Fibroblast of upper back skin (primary cell): ENCODE data around the gene DAB1.

Experiments used
- DNase-seq: peaks from one replicate; pipeline ENCODE4 v3.0.0-alpha.2; 2013

The DAB1 gene

DNA sequence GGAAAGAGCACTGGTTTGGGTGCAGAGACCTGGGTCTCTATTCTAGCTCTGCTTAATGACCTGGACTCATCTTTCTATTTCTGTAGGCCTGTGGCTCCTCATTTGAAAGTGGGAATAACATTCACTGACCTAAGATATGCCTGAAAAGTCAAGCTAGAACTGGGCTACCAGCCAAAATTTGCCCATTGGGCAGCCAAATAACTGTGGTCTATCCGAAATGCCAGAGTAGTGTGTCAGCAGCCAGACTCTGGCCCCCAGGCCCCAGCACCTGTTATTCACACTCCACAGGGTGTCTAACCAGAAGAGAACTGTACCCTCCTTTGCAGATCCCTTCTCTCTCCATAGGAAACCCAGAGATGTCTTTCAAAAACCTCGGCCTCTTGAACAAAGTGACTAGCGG, 12.6 kb downstream of the DAB1 start:
- peak; percentile 46 for DNase-seq

DNA sequence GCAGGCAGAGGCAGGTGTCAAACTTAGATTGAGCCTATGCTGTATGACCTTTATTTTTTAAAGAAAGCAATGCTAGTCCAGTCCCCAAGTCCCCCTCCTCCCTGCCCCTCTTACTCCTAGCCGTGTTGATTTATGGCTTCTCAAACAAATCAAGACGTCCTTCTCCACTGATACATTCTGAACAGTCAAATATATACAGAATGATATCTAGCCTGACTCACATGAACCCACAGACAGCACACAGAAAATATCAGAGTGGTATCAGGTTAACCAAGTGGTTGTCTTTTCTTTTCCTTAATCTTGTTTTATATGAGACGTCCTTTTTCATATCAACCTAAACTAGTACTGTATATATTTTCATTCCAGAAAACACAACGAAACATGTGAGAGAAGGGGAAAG, 13.4 kb downstream of the DAB1 start:
- no peak for DNase-seq

DNA sequence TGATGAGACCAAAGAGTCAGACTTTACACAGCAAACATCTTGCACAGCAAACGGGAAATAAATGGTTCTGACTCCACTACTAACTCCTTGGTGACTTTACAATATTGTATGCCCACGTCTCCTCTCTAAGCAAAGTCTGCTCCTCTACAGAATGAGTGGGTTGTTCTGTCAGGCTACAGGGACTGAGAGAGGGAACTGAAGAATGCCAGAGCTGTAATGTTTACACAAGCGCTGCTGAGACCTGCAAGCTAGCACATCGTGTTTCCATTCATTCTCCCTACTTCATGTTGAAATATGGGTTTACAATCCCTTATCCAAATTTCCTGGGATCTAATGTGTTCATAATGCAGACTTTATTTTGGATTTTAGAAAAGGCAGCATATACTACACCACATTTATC, 15.9 kb downstream of the DAB1 start:
- no peak for DNase-seq

DNA sequence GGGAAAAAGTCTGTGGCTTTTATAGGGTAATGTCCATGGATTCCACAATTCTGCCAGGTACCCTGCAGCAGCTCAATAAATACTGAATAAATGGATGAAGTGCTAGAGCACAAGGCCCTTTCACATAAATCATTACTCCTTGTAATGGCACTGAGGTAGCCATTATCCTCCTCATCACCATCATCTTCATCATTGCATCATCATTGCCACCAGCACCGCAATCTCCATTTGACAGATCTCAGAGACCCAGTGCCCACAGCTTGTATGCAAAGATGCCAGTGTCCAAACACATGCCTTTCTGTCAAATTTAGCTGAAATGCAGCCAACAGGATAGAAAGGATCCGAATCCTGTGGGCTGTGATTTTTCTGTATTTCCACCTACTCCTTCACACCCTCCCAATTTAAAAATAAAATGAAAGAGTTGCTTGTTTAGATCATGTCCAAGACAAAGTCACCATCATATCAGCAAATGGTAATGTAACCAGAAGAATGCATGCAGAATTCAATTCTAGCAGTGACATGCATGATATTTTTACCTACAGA, 17.4 kb downstream of the DAB1 start:
- DNase-seq = no peak

DNA sequence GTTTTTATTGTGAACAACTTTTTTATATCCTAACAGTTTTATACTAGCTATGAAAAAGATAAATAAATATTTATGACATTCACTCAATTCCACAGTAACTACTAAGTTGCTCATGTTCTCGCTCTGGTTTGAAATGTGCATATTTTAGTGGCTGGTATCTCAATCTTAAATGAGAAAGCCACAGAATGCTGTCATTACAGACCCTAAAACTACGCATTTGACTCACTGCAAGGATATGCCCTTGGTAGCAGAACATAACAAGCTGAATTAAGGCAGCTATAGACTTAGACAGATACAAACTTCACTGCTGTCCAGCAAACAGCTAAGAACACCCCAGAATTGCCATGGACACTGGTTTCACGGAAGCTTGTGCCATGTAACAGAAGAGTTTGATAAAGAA, 19.0 kb downstream of the DAB1 start:
- DNase-seq = no peak

DNA sequence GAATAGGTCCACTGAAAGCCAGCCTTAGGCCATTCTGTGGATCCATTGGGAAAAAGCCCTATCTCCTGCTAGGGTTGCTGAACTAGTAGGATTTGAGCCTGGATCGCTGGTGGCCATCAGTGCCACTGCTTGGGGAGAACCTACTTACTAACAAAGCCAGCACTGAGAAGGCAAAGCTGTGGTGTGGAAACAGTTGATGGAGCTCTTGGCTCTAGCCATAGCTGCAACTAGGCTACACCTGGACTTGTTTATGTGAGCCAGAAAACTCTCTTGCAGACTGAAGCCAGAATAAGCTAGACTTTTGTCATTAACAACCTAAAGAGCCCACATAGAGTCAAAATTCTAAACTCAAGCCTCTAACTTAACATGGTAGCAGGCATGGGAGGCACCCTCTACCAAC, 20.7 kb downstream of the DAB1 start:
- DNase-seq = no peak

DNA sequence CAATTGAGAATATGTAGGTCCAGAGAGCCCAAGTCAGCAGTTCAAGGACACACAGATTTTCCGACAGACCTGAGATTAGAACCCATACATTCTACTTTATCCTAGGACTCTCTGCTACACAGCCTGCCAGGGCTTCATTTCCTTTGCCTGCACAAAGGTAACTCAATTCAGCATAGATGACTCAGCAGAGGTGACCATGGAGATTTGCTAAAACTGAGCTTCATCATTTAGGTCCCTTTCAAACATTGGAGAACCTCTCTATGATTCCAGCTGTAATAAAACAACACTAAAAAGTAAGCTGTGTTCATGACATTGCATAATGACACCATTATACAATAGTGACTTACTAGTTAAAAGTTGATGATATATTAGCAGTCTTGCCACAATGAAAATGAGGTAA, 22.2 kb downstream of the DAB1 start:
- DNase-seq = no peak

DNA sequence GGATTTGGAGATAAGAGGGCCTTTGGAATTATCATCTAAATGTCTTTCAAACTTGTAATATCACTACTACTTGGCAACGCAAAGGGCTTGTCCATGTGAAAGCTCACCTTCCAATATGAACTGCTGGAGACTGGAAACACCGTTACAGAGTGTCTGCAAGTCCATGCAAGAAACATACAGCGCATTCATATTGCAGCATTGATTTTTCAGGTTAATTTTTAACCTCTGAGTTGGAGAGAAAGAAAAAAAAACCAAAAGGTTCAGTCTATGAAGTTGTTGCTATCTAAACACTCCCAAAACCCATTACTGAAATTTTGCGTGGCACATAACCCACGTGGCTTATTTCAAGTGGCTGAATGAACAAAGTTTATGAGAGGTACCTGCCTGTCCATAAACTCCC, 23.8 kb downstream of the DAB1 start:
- DNase-seq = no peak

DNA sequence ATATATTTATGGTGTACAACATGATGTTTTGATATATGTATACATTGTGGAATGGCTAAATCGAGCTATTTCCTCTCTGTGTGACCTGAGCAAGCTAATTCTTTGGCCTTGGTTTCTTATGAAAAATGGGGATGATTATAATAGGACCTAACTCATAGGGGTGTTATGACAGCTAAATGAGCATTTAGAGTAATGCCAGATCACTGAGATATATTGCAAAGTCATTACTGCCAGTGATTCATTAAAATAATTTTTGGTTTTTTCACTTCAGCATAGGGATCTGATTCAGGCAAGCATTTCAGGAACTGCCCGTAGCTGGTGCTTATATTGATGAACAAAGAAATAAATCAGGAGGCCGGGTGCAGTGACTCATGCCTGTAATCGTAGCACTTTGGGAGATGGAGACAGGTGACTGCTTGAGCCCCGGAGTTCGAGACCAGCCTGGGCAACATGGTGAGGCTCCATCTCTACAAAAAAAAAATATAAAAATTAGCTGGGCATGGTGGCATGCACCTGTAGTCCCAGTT, 30.7 kb downstream of the DAB1 start:
- no peak for DNase-seq

DNA sequence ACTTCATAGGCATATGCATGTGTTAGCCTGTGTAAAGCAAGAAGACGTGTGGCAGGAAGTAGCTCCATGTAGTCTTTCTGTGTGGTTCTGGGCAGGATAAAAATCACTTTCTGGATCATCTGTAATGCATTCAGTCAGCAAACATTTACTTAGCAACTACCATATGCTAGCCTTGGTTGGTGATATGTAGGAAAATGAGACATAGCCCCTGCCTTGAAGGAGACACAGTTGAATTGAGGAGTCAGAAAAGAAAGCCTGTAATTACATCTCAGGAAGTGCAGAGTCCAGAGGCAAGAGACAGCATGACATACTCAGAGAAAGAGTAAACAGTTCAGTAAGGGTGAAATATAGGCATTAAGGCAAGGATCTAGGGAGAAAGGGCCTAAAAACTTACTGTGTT, 38.5 kb downstream of the DAB1 start:
- no peak for DNase-seq

DNA sequence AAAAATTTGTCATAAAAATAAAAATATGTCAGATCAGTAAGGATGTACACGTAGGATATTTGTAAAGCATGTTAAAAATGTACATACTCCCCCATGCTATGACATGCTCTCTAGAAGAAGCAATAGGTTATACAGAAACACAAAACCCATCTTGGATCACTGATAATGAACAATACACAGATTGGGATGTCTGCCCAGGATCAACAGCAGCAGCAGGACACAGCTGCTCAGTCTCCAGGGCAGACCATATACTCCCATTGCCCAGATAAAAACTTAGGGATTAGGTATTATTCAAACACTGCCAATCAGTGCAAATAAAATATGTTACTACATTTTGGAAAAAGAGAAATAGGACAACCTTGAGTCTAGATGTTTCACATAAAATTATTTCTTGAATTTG, 39.0 kb downstream of the DAB1 start:
- no peak for DNase-seq

DNA sequence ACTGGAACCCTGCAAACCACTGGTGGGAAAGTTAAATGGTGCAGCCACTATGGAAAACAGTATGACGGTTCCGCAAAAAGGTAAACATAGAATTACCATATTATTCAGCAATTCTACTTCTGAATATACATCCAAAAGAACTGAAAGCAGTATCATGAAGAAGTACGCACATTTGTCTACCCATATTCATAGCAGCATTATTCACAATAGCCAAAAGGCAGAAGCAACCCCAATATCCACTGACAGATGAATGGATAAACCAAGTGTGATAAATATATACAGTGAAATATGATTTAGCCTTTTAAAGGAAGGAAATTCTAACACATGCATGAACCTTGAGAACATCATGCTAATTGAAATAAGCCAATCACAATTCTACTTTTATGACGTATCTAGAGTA, 39.6 kb downstream of the DAB1 start:
- no peak for DNase-seq

DNA sequence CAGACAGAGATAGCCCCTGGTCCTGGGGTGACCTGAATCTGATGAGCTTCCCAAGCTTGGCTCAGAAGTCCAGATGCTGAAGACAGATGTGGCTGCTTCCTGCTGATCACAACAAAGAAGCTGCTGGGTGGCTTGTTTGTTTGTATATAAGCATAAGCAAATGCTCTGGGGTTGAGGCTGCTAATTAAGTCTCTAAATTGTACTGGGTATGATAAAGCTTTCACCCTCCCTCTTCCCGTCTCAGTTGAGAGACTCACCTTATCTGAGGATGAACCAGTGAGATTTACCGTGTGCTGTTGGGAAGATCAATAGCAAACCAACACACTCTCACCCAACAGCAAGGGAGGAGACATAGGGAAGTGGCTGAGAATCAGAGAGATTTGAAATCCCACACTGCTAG, 42.0 kb downstream of the DAB1 start:
- DNase-seq = no peak

DNA sequence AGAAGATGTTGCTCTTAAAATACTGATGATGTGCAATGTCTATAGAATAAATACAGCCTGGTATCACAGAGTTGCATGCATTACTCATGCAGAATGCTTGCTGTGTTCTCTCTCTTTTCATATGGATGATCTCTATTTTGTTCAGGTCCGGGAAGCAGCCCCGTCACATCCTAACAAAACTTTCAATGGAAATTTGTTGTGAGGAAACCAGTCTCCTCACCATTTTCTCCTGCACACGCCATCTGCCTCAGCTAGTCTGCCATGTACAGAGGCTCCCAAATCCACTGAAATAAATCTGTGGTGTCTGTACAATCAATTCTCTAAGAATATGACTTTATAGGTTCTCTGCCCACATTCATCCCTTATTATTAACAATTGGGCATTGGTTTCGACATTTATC, 42.4 kb downstream of the DAB1 start:
- no peak for DNase-seq

DNA sequence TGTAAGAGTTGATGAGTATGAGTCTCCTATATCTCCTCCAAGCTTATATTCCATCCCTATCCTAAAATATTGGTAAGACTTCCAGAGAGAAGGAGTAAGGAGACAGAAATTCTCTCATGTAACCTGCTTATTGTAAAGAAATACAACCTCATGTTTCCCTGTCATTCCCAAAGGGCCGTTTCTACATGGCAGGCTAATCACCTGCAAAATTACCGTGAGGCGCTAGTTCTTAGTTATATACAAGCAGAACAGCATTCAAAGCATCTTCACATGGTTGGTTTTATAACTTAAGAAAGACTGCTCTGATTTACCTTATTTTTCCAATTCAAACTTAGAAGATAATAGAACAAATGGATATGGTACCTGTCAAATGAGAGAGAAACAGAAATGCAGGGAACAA, 42.9 kb downstream of the DAB1 start:
- DNase-seq = no peak

DNA sequence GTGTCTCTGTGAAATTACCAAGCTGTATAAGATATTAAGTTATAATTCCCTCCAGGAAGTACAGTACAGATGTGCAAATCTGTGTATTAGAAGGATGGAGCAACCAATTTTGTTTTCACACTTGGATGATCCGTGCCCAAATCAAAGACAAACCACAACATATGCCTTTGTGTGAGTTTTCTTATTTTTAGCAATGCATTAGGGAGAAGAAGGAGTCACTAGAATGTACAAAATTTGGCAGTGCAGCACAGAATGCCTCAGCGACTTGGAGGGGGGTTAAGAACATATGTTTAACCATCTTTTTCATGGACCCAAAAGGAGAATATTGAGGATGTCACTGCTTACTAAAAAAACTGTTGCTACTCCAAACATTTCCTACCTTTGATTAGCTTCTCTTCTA, 45.3 kb downstream of the DAB1 start:
- DNase-seq = no peak

DNA sequence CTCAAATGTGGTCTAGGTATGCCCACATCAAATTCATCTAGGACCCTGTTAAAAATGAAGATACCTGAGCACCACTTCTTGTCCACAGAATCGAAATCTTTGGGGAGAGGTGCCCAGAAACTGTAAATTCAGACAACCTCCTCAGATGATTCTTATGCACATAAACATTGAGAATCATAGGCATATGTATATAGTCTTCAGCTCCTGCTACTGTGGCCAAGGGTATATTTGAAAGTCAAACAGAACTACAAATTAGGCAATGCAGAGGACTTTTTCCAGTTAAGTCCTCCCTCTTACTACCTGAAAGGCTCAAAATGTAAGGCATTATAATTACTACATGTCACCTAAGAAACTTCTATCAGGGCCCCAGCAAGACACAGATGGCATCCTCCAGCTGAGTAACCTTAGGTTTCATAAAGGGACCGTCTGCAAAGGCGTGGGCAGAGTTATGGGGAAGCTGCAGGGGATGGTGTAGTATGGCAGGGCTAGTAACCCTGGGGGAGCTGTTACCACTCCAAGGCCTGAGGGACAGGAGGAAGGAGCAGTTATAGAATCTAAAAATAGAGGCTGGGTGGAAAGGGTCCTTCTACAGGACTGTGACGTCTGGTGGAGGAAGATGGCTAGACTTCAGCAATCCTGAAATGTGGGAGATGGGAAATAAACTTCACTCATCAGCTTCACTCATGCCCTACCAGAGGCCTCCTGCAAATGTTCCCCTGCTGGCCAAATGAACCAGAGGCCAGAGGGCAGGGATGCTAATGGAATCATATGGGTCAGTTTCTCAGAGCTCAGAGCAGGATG, 46.3 kb downstream of the DAB1 start:
- DNase-seq = no peak

DNA sequence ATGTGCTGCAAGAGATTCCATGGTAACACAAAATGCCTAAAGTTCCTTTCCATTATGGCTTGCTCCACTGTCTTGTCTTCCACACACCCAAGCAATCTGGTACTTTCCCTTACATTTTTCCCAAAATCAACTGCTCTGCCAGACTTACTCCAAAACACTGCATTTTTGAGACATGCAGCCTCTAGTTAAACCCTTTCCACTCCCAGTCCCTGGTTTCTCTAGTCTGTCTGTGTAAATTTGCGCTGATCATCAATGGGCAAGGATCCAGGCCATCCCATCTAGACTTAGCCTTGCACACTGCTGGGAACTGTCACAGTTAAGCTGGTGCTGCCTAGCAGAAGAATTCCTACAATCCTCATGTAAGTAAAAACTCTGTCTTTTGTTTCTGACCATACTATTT, 47.8 kb downstream of the DAB1 start:
- no peak for DNase-seq

DNA sequence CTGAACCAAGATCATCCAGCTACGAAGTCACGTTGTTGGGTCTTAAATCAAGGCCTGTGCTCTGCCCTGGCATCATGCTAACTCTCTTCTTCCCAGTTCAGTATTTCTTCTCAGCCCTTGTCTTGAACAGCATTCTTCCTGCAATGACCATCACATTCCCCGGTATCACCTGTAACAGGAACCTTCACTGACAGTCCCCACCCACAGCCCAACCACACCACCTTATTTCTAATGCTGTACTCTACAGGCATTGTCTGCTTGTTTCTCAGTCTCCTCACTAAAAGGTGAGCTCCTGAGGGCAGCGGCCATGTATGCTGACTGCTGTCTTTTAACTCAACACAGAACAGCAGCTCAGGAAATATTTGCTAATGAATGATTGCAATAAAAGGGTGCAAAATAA, 54.0 kb downstream of the DAB1 start:
- DNase-seq = no peak

DNA sequence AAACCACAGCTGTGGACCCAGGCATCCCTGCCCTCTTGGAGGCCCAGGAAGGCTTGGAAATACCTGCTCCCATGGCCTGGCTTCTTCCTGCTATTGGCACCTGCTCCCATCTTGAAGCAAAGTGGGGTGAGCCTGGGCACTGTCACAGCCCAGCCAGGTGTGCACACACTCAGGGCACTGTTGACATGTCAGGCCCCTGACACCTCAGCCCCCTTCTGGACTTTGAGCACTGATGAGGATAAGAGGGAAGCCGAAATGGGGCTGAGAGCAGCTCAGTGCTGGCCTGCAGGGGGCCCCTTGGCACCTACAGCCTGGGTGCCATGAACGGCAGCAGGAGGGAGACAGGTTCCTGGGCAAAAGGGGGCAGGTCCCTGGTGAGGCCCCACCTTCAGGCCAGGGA, 55.9 kb downstream of the DAB1 start:
- DNase-seq = no peak

DNA sequence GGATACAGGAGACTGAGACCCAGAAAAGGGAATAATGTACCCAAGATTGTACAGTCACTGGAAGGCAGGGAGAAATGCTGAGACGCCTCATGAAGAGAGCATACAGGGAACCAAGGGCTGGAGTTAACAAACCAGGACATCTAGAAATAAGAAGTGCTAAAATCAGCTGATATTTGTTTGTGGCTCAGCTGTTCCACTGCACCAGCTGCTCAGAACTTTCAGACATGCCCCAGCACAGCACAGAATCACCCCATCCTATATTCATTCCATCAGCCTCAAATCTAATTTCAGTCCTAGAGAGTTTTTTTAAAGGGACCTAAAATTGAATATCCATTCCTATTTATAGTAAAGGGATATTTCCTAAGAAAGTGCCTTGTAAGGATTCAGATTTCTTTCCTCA, 60.2 kb downstream of the DAB1 start:
- no peak for DNase-seq

DNA sequence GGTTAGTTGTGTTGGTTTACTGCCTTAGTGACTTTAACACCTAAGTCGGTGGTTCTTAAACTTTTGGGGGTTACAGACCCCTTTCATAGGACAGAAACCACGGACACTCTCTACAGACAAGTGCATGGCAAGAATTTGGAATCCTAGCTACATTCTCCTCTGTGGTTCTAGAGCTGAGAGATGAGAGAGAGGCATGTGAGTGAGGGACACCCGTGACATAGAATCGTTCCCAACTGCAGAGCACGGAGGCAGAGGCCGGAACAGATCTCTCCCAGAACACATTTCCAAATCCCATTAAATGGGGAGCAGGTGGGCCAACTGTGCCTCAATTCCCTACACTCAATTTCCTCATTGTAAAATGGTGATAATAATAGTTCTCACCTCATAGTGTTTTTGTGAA, 60.7 kb downstream of the DAB1 start:
- no peak for DNase-seq

DNA sequence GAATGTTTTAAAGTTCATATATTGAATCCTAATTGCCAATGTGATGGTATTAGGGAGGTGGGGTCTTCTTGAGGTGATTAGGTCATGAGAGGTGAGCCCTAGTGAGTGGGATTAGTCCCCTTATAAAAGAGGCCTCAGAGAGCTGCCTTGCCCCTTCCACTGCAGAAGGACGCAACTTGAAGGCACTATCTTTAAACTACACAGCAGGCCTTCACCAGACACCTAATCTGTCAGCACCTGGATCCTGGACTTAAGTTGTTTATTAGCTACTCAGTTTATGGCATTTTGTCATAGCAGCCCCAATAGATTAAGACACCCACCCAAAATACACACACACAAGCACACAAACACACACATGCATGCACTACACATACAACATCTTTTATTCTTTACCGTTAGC, 61.4 kb downstream of the DAB1 start:
- DNase-seq = no peak

DNA sequence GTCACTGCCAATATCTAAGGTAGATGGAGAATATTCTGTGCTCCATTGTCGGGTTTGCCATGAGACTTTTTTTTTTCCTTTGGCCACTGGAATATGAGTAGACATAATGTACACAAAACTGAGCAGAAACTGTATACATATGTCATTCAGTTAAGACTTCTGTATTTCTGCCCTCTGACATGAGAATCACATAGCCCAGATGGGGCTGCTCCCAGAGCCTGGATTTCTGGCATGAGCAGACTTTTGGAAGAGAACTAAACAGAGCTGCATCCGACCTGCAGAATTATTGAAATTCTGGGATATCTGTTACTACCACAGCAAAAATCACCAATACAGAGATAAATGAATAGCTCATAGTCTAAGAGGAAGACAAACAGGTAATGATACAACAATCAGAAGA, 62.3 kb downstream of the DAB1 start:
- no peak for DNase-seq

DNA sequence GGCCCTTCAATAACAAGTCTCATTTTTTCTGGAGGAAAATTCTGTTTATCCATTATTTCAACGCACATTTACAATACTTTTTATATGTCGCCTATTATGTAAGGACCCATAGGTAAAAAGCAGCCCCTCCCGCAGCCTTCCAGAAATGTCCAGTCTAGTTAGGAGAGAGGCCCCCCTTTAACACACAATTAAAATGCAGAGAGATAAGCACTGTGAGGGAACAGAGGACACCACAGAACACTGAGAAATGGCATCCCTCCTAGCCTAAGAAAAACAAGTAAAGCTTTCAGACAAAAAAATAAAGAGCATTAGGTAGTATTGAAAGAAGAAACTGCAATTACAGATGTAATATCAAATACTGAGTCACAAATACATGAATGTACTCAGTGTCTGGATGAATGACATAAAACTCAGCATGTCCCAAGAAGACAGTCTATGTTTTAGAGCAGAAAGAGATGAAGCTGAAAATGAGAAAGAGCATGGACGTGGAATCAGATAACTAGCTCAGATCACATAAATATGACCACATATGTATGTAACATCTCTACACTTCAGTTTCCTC, 62.9 kb downstream of the DAB1 start:
- no peak for DNase-seq
